K562 (cell line): ENCODE measurements around the gene RNF152. TPM values are rescaled to one million over a fixed set of nuclear protein-coding genes. Genes with fewer than 3 reads are reported as not detected.

Experiments
- ATAC-seq: fragments of 200-7000 bp; cut with Tn5 transposase; 3 replicates; pipeline ENCODE4 v1.9.1; 2020; ENCODE audit warnings: moderate library complexity
- BruUV-seq: library from RNA; stranded (reverse); fragments of 400-500 nt; replicated peaks from 2 replicates; lab custom pipeline; 2021; lab: Mats Ljungman, UMichigan
- CTCF ChIA-PET: fragments of 300-600 bp; formaldehyde crosslinking; extraction: SDS; loops from one replicate; lab custom pipeline; 2021; ENCODE audit warnings: low intra/inter-chr PET ratio; lab: Yijun Ruan, JAX
- POLR2A ChIA-PET: fragments of 300-600, 350-650 bp; sonication (Branson Sonifier 250); formaldehyde crosslinking; extraction: SDS; loops from one replicate; lab custom pipeline; 2021; ENCODE audit warnings: antibody characterized with exemption, inconsistent platforms; lab: Yijun Ruan, JAX
- DNase-seq, 4 experiments: peaks; one replicate each; pipeline versions ENCODE4 v3.0.0 to v3.0.0-alpha.2; 2011 to 2018; ENCODE audit warnings: low spot score in 3 of 4, mixed read lengths in 3 of 4; ENCODE audit errors: extremely low read depth in 1 of 4
- FAIRE-seq: peaks from 2 replicates; lab custom pipeline; 2011; peaks lifted over from hg19 to GRCh38; lab: Jason Lieb, UNC
- H2AFZ ChIP-seq: 2 replicates; pipeline ENCODE4 v1.6.0; 2011; ENCODE audit warnings: low read depth, low read length, control low read depth, inconsistent platforms
- H3K27ac ChIP-seq: fragments of 200-600 bp; 3 replicates; pipeline ENCODE4 v1.8.0; 2011; ENCODE audit warnings: low read depth, mild to moderate bottlenecking, control low read depth, inconsistent platforms, low read length, moderate library complexity, mixed read lengths; ENCODE audit errors: extremely low read depth
- H3K27me3 ChIP-seq, 2 experiments: fragments of 300-600 bp in 1 of 2; 2 replicates in 1 of 2; 3 replicates in 1 of 2; pipeline versions ENCODE4 v1.6.0 to v1.8.0; 2011; ENCODE audit warnings: inconsistent platforms in 2 of 2, low read length in 2 of 2, mild to moderate bottlenecking in 1 of 2, mixed read lengths in 1 of 2, moderate library complexity in 1 of 2; ENCODE audit not compliant: control insufficient read depth in 2 of 2, insufficient read depth in 2 of 2
- H3K36me3 ChIP-seq: fragments of 300-600 bp; 3 replicates; pipeline ENCODE4 v1.8.0; 2011; ENCODE audit warnings: mild to moderate bottlenecking, low read length, inconsistent platforms; ENCODE audit not compliant: control insufficient read depth, insufficient read depth
- H3K4me1 ChIP-seq, 2 experiments: fragments of 200-600 bp in 1 of 2; replicated peaks in 1 of 2; 2 replicates in 1 of 2; 3 replicates in 1 of 2; pipeline versions ENCODE4 v1.5.1 to v1.8.0; 2011; ENCODE audit warnings: inconsistent platforms in 2 of 2, low read length in 2 of 2, mild to moderate bottlenecking in 1 of 2, mixed read lengths in 1 of 2, moderate library complexity in 1 of 2; ENCODE audit not compliant: control insufficient read depth in 2 of 2, insufficient read depth in 2 of 2
- H3K4me2 ChIP-seq: 2 replicates; pipeline ENCODE4 v1.6.1; 2011; ENCODE audit warnings: low read length, control low read depth, inconsistent platforms, mixed read lengths; ENCODE audit not compliant: insufficient read depth
- H3K4me3 ChIP-seq: fragments of 200-600 bp; sonication (generic), shearing (Covaris generic); 2 replicates; pipeline ENCODE4 v1.5.1; 2016; ENCODE audit warnings: control low read depth, inconsistent platforms
- H3K79me2 ChIP-seq: fragments of 200-600 bp; 3 replicates; pipeline ENCODE4 v1.8.0; 2011; ENCODE audit warnings: low read length, inconsistent platforms; ENCODE audit not compliant: control insufficient read depth, insufficient read depth
- H3K9ac ChIP-seq, 2 experiments: 2 replicates each; pipeline versions ENCODE4 v1.6.0 to v1.6.1; 2011; ENCODE audit warnings: low read depth in 2 of 2, low read length in 2 of 2, control low read depth in 1 of 2, inconsistent platforms in 1 of 2, mild to moderate bottlenecking in 1 of 2, mixed read lengths in 1 of 2; ENCODE audit not compliant: insufficient read depth in 1 of 2
- H3K9me1 ChIP-seq: one replicate; pipeline ENCODE4 v1.6.0; 2011; ENCODE audit warnings: inconsistent platforms, mild to moderate bottlenecking, low read length, moderate library complexity; ENCODE audit not compliant: control insufficient read depth, insufficient read depth
- H3K9me3 ChIP-seq: replicated peaks from 2 replicates; pipeline ENCODE4 v1.5.1; 2011; ENCODE audit warnings: low read depth, low read length, inconsistent platforms; ENCODE audit not compliant: control insufficient read depth, insufficient read depth
- H4K20me1 ChIP-seq: replicated peaks from 2 replicates; pipeline ENCODE4 v1.6.1; 2011; ENCODE audit warnings: low read length, inconsistent platforms, mixed read lengths; ENCODE audit not compliant: control insufficient read depth, insufficient read depth
- CBX3 ChIP-seq, 2 experiments: IDR thresholded peaks; 1 replicate in 1 of 2; 2 replicates in 1 of 2; pipeline ENCODE4 v1.6.1; 2012; ENCODE audit warnings: inconsistent platforms in 2 of 2, low read length in 2 of 2, borderline replicate concordance in 1 of 2, control low read depth in 1 of 2
- FOXK2 ChIP-seq, 2 experiments: fragments of 450-650 bp; IDR thresholded peaks in 1 of 2; conservative IDR thresholded peaks in 1 of 2; 2 replicates each; pipeline ENCODE4 v1.6.1; 2016; ENCODE audit warnings: low read depth in 2 of 2, mild to moderate bottlenecking in 1 of 2
- GTF2F1 ChIP-seq: IDR thresholded peaks from 2 replicates; pipeline ENCODE4 v1.6.1; 2011; ENCODE audit warnings: low read depth, low read length, improper control_type of control experiment
- KAT2B ChIP-seq: IDR thresholded peaks from one replicate; pipeline ENCODE4 v1.6.1; 2012; ENCODE audit warnings: low read depth, mild to moderate bottlenecking, control low read depth, inconsistent platforms, low read length, moderate library complexity
- NCOA6 ChIP-seq: fragments of 450-650 bp; IDR thresholded peaks from 2 replicates; pipeline ENCODE4 v1.6.1; 2017; ENCODE audit warnings: mild to moderate bottlenecking
- NR1H2 ChIP-seq: sonication (generic); formaldehyde crosslinking; IDR thresholded peaks from 2 replicates; pipeline ENCODE4 v1.4.0; 2020; ENCODE audit warnings: mild to moderate bottlenecking, missing genetic modification reagents
- PTBP1 ChIP-seq: fragments of 200-400 bp; formaldehyde crosslinking; IDR thresholded peaks from 2 replicates; pipeline ENCODE4 v1.6.1; 2017; ENCODE audit warnings: low read depth, low read length
- ZNF347 ChIP-seq: fragments of 450-650 bp; formaldehyde crosslinking; IDR thresholded peaks from 2 replicates; pipeline ENCODE4 v1.4.0; 2020; ENCODE audit warnings: low read depth, mild to moderate bottlenecking, moderate library complexity
- WGBS: fragments of 100-300 bp; shearing (Covaris generic); methylation state at CpG from one replicate; pipeline ENCODE4 v1.1.6; 2016; ENCODE audit warnings: low coverage, mixed read lengths; ENCODE audit not compliant: insufficient coverage; ENCODE audit errors: missing lambda C conversion rate; 5-methylcytosine and 5-hydroxymethylcytosine counted together
- in situ Hi-C: fragments of 300-500 bp; cut with MboI; formaldehyde crosslinking; loops from 4 replicates; pipeline ENCODE4 v1.15.0; 2018; ENCODE audit warnings: inconsistent platforms, mixed read lengths
- intact Hi-C: fragments of 100-400 bp; cut with micrococcal nuclease; formaldehyde crosslinking; loops from 2 replicates; pipeline ENCODE4 v1.14.2; 2022
- polyA plus RNA-seq, 8 experiments: library from polyadenylated mRNA; depleted of rRNA in 4 of 8; stranded (reverse) in 5 of 8; unstranded in 3 of 8; fragments of >200 nt; fragmentation: Nextera tagmentation in 2 of 8; fragmentation: Illumina TruSeq in 1 of 8; extraction: Ambion mirVana in 2 of 8; extraction: Trizol in 1 of 8; gene quantifications; 2 replicates each; pipeline versions ENCODE4 v1.2.1 to v1.2.3, GENCODE V29; 2011 to 2014; ENCODE audit warnings: inconsistent platforms in 1 of 8, missing spikeins in 1 of 8
- total RNA-seq, 7 experiments: library from RNA; depleted of rRNA in 6 of 7; stranded (reverse); fragments of >200 nt in 6 of 7; fragmentation: Illumina TruSeq in 2 of 7; extraction: Trizol in 2 of 7; gene quantifications; 2 replicates each; pipeline versions ENCODE4 v1.2.1 to v1.2.3, GENCODE V29; 2011 to 2021; ENCODE audit warnings: low replicate concordance in 1 of 7
- TF ChIP-seq, protein P1 (sequence below), 2 experiments: fragments of 150-350 bp in 1 of 2; IDR thresholded peaks; 2 replicates each; pipeline ENCODE4 v1.6.1; 2012 to 2016; ENCODE audit warnings: low read depth in 2 of 2, low read length in 2 of 2, mild to moderate bottlenecking in 1 of 2, moderate library complexity in 1 of 2
- TF ChIP-seq, protein P2 (sequence below): sonication (generic); formaldehyde crosslinking; IDR thresholded peaks from 2 replicates; pipeline ENCODE4 v1.9.0; 2022; ENCODE audit warnings: mild to moderate bottlenecking, missing genetic modification reagents

The RNF152 gene
- total and polyA plus RNA-seq, 9 of the 15 experiments (the other 6 are each of a cell fraction or from before 2014, with no cell fraction given), result 0.04 to 0.05 TPM; not detected in 7

DNA sequence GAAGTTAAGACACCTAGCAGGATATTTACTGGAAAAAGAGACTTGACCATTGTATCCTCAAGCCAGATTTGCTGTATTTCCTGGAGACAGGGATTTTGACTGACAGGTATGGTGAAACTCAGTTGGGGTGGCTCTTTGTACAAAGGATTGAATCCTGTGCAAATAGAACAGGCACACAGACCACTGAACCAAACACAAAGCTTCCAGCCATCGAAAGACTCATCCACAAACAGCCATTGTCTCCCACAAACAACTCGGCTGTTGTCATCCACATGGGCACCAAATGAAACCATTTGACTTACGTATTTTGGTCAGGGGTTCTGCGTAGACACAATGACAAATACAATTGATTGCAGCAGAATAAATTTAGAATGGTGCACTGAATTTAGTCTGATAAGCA, 15.9 kb downstream of the RNF152 start (continued):
- TF ChIP-seq, protein P1, sequence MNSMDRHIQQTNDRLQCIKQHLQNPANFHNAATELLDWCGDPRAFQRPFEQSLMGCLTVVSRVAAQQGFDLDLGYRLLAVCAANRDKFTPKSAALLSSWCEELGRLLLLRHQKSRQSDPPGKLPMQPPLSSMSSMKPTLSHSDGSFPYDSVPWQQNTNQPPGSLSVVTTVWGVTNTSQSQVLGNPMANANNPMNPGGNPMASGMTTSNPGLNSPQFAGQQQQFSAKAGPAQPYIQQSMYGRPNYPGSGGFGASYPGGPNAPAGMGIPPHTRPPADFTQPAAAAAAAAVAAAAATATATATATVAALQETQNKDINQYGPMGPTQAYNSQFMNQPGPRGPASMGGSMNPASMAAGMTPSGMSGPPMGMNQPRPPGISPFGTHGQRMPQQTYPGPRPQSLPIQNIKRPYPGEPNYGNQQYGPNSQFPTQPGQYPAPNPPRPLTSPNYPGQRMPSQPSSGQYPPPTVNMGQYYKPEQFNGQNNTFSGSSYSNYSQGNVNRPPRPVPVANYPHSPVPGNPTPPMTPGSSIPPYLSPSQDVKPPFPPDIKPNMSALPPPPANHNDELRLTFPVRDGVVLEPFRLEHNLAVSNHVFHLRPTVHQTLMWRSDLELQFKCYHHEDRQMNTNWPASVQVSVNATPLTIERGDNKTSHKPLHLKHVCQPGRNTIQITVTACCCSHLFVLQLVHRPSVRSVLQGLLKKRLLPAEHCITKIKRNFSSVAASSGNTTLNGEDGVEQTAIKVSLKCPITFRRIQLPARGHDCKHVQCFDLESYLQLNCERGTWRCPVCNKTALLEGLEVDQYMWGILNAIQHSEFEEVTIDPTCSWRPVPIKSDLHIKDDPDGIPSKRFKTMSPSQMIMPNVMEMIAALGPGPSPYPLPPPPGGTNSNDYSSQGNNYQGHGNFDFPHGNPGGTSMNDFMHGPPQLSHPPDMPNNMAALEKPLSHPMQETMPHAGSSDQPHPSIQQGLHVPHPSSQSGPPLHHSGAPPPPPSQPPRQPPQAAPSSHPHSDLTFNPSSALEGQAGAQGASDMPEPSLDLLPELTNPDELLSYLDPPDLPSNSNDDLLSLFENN (IDR thresholded peaks at IDR 0.05; ENCODE audit: low read depth in 2 of 2, low read length in 2 of 2), result no peak
- TF ChIP-seq, protein P2, sequence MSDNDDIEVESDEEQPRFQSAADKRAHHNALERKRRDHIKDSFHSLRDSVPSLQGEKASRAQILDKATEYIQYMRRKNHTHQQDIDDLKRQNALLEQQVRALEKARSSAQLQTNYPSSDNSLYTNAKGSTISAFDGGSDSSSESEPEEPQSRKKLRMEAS, result no peak
- TF ChIP-seq GTF2F1 (no peak), ZNF347 (CRISPR knock-in tag) (no peak), KAT2B (no peak), CBX3 (IDR thresholded peaks at IDR 0.05; ENCODE audit: borderline replicate concordance in 1 of 2, low read length in 2 of 2) (no peak)

DNA sequence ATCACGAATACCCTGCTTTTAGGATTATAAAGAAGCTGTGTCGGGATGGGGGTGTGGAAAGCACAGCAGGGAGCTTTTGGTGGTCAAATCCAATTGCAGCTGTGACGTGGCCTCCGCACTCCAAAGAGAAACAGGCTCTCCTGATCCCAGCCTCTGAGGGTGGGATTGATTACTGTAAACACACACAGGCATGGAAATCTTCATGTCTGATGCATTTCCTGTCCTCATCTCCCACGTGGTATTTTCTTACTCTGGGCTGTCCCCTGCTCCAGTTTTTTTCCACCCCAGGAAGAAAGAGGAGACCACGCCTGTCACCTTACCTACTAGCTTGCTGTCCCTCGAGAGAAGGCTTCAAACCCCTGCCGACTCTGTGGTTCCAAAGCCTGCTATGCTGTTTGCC, 22.7 kb downstream of the RNF152 start:
- Histone ChIP-seq H4K20me1 (no peaks in the 10 kb centered on the region), H3K4me2 (no peak overlapping the region), H3K27ac (no peak overlapping the region), H2AFZ (no peak overlapping the region), H3K9me1 (no peaks in the 10 kb centered on the region), H3K4me1 (no peaks in the 10 kb centered on the region), H3K4me3 (no peak overlapping the region), H3K9ac (no peak overlapping the region), H3K9me3 (no peaks in the 10 kb centered on the region), H3K36me3 (no peaks in the 10 kb centered on the region), H3K79me2 (no peaks in the 10 kb centered on the region), H3K27me3 (peaks cover 0 to 6% of the 10 kb centered on the region in 2 experiments; a peak in 1 of 5 replicates)
- DNase-seq, result no peak
- no peak for TF ChIP-seq NR1H2 (CRISPR knock-in tag)
- TF ChIP-seq FOXK2 (conservative IDR thresholded peaks at IDR 0.05 in 1 of 2, IDR thresholded peaks at IDR 0.05 in 1 of 2; ENCODE audit: low read depth in 2 of 2), result no peak
- no peak for TF ChIP-seq NCOA6
- TF ChIP-seq PTBP1, result no peak
- no peak for ATAC-seq
- FAIRE-seq, result no peak
- 0% methylated on average over 7 of the region's 8 CpGs for WGBS
- BruUV-seq, result no TSS peak
- in situ Hi-C loops (no loop called here), intact Hi-C loops (no loop called here)
- POLR2A ChIA-PET, result no interaction called here
- CTCF ChIA-PET, result no interaction called here
